Stimulated activated naive CD4-positive, alpha-beta T cell (primary cell): Measurements from ENCODE around the gene KPNA3.
A peak's percentile ranks its signal among the peaks of the same experiment; 100 is the strongest.
"Not testable (repeated sequence)": the region's sequence is repeated elsewhere in the genome, so short reads cannot be mapped to it uniquely, and the experiment has no call there.

Source experiments
- DNase-seq, 6 experiments: peaks; one replicate each; lab custom pipeline; 2025; lab: John Stamatoyannopoulos, UW

KPNA3 gene

DNA sequence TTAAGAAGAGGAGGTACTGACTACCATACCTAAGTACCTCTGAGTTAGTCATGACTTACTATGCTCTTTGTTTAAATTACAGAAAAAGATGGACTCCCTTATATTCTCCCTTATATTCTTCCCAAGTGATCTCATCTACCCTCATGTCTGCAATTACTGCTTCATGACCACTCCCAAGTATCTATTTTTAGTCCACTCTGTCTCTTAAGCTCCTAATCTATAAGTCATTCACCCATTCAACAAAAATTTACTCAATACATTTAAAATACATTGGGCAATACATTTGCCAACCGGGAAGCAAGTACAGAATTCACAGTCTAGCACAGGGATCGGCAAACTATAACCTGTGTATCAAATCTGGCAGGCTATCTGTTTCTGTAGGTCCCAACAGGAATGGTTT, 42.6 kb downstream of the KPNA3 start:
- DNase-seq, result no peak

DNA sequence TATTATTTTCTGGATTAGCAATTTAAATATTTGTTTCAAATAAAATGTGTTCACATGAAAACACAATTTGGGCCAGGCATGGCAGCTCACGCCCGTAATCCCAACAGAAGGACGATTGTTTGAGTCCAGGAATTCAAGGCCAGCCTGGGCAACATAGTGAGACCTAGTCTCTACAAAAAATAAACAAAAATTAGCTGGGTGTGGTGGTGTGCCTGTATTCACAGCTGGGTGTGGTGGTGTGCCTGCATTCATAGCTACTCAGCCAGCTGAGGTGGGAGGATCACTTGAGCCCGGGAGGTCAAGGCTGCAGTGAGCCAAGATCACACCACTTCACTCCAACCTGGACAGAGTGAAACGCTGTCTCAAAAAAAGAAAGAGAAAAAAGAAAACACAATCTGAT, 46.4 kb downstream of the KPNA3 start:
- no peak for DNase-seq

DNA sequence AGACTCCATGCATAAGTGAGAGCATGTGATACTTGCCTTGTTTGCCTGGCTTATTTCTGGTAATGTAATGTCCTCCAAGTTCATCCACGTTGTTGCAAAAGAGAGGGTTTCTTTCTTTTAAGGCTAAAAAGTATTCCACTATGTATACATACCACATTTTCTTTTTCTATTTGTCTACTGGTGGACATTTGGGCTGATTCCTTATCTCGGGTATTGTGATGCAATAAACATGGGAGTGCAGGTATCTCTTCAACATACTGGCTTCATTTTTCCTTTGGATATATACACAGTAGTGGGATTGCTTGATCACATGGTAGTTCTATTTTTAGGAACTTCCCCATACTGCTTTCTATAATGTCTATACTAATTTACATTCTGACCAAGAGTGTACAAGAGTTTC, 51.6 kb downstream of the KPNA3 start:
- DNase-seq, result no peak

DNA sequence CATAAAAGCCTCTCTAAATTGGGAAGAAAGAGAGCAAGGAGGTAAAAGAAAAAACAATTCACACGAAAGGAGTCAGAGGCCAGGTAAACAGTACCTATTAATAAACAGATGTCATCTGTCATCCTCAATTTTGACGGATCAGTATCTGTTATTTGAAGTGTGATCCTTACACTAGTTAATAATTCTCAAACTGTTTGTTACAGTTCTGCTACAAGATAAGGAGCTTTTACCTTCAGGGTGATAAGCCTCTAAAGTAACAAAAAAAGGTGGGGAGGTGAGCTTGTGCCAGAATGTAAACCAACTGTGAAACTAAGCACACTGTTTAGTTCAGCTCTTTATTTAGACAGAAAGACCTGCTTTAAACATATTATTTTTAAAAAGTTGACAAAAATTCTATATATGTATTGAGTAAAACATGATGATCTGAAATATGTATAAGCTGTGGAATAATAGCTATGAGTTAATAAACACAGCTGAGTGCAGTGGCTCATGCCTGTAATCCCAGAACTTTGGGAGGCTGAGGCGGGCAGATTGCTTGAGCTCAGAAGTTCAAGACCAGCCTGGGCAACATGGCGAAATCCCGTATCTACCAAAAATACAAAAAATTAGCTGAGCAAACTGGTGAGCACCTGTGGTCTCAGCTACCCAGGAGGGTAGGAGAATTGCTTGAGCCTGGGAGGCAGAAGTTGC, 52.8 kb downstream of the KPNA3 start:
- no peak for DNase-seq

DNA sequence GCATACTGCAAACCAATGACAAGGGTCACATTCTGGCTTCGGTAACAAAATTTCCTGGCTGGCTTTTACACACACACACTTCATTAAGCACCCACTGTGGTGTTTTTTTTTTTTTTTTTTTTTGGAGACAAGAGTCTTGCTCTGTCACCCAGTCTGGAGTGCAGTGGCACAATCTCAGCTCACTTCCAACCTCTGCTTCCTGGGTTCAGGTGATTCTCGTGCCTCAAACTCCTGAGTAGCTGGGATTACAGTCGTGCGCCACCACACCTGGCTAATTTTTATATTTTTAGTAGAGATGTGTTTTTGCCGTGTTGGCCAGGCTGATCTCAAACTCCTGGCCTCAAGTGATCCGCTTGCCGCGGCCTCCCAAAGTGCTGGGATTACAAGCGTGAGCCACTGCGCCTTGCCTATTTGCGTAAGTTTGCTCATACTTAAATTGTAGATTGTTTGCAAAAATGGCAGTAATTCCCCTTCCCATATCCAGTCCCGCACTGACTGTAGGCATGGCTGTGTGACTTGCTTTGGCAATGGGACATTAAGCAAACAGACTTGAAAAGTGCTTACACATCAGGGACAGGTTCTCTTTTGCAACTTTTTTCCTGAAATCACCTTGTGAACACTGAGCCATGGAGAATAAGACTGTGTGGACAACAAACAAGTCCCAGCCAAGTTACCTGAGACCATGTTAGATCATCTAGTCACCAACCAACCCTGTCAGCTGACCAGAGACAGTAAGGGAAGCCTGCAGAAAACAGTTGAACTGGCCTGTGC, 59.1 kb downstream of the KPNA3 start:
- no peak for DNase-seq

DNA sequence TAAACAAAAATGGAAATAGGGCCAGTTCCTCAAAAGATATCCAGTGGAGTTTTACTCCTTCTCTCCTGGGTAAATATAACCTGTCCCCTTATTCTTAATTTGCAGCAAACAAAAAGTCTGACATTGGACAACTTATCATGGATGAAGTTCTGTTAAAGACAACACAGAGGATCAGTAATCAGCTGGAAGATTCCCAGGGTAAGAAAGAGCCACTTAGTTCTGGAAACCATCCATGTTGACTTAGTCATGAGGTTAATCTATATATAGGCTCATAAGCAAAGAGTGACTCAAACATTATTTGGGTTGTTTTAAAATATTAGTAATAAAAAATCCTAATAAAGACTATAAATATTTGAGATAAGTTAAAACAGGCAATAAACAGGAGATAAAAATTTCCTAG, 60.7 kb downstream of the KPNA3 start:
- DNase-seq, result no peak

DNA sequence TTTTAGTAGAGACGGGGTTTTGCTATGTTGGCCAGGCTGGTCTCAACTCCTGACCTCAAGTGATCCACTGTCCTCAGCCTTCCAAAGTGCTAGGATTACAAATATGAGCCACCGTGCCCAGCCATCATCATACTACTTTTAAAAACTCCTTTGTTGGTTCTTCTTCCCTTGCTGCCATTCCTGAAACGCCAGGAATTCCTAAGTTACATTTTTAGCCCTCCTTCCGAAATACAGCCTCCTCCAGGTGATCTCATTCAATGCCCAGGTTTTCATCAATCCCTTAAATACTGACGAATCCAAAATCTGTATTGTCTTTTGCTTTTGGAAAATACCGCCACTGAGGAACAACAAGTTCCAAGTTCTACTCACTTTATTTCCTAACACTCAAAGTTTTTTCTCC, 75.9 kb downstream of the KPNA3 start:
- DNase-seq, result no peak

DNA sequence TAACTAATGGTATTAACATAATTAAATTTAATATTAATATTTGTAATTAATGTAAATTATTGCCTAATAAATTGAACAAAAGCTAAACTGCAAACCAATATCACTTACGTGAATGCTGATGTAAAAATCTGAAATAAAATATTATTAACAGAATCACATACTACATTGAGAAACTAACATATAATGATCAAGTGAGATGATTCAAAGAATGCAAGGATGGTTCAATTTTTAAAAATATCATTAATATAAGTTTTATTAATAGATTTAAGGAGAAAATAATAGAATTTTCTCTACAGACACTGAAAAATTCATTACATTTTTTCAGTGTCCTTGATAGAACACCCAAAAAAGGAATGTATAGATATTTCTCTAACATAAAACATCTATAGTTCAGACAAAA, 77.7 kb downstream of the KPNA3 start:
- DNase-seq, result no peak

DNA sequence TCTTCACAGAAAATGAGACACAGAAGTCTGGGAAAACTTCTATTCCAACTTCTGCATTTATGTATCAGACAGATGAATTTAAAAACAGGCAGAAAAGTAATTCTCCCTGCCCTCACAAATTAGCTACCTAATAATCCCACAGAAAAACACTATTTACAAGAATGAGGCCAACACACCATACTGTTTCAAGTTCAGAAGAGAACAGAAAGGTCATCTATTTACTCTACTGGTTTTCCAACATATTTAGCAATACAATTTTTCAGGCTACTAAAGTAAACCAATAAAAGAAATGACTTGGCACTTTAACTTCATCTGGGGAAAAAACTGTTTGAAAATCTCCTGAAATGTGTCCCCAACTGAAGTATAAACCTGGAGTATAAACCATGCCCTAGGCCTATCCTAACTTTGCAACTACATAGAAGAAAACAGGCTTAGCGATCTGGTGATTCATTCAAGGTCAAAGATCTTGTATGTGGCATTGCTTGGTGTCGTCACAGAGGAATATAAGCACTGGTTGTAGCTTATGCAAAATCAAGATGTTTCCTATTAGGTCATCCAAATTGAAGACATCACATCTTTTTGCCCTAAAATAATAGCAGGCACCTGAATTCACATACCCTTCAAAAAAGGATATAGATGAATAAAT, 81.1 kb downstream of the KPNA3 start:
- DNase-seq, result no peak

DNA sequence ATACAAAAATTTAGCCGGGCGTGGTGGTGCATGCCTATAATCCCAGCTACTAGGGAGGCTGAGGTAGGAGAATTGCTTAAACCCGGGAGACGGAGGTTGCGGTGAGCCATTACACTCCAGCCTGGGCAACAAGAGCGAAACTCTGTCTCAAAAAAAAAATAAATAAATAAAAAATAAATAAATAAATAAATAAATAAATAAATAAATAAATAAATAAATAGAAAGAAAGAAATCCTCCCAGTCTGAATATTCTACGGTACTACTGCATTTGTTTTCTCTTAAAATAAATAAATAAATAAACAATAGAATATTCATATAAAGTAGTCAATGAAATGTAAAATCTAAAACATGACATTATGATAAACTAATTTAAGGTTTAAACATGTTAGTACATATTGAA, 88.2 kb downstream of the KPNA3 start:
- DNase-seq, result not testable (repeated sequence)

DNA sequence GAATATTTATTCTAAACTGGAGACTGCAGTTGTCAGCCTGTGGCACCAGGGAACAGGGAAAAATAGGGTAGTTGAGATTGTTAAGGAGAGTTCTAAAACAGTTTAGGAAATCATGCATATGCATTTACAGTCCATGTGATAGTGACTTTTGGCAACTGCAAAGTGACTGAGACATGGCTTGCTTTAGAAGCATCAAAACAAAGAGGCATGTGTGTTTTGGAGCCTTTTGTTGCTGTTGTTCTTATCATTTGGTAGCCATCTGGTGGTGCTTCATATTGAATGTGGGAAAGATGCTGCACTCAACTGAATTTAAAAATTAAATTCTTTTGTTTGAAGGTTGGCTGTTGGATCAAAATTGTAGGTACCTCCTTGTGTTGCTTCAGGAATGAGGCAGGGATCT, 91.0 kb downstream of the KPNA3 start:
- no peak for DNase-seq

DNA sequence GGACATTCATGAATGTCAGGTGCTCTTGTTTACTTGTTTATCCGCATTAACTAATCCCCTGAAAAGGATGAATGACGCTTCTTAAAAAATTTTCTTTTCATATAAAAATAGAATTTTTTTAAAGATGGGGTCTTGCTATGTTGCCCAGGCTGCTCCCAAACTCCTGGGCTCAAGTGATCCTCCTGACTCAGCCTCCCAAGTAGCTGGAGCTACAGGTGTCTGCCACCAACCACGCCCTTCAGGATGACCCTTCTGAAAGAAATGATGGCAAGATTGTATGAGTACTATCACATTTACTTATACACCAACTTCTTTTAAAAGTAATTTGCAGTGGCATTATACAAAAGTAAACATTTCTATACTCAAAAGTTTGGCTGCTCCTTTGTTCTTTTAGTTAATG, 95.0 kb downstream of the KPNA3 start:
- no peak for DNase-seq

DNA sequence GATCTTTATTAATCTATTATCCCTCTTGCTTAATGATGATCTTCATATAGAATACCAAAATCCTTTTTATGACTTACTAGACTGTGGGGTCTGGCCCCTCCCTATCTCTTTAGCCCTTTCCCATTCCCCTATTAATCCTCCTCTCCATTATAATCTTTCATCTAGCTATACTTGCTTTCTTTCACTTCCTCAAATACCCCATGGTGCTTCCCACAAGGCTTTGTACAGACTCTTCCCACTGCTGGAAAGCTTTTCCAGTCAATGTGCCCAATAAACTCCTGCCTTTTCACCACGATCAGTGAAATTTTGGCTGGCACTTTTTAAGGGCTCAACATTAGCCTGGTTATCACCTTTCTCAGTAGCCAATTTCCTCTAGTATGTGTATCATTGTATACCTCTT, 98.0 kb downstream of the KPNA3 start:
- DNase-seq, result no peak

DNA sequence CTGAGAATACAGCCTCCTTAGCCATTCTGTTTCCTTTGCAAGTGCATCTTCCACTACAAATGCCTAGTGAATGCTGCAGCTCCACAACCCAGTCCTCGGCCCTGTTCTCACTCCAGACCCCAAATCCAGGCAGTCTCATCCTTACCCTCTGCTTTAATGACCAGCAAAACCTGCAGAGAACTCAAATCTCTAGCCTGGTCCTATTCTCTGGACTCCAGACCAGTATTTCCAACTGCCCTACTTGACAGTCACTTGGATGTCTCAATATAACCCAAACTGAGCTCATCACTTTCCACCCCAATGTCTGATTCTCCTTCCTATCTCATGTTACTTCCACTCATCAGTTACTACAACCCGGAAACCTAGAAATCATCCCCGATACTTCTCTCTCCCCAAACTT, 98.6 kb downstream of the KPNA3 start:
- no peak for DNase-seq

DNA sequence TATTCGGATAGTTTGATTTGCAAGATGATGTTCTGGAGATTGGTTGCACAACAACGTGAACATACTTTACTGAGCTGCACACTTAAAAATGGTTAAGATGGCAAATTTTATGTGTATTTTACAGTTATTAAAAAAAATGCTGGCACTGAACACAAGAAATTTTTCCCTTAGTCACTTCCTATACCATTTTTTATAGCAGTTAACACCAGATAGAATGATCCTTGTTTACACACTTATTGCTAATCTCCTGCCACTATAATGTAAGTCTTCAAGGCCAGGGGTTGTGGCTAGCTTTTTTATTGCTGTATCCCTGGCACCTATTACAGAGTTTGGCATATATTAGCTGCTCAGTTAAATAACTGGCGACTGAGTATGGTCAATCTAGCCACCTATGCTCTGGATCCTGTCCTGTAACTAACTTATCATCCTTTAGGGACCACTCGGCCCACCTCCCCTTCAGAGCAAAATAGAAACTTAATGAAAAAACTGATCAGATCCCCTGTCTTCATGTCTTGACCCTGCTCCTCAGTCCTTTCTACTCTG, 99.2 kb downstream of the KPNA3 start:
- no peak for DNase-seq

DNA sequence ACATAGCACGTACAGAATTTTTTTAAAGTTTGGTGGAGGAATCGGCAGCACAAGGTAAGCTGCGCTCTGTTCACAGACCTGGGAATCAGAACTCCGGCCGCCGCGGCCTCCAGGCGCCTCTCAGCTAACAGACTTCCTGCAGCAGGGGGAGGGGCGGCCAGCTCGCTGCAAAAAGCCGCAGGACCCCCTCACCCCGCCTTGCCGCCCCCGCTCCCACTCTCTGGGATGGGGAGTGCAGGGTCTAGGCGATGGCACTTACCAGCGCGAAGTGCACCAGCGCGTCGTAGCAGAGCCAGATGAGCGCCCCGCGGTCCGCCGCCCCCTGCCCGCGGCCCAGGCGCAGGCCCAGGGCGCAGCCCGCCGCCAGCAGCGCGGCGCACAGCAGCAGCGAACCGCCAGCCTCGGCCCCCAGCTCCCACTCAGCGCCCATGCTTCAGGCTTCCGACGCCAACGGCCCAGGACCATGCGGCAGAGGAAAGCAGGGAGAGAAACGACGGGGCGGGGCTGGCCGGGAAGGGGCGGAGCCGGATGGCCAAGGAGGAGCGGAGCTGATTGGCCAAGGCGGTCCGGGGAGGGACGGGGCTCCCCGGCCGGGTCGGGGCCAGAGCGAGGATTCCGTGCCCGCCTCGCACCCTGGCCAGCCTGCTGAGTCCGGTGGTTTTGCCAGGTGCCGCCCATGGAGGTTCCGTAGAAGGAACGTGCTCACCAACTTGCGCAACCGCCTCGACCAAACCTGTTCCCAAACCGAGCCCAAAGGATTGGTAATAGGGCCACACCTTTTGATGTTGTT, 101.3 kb downstream of the KPNA3 start, which contains the start of gene EBPL:
Gene EBPL, minus strand, starts transcription at position 492 of the 790 bp plus-strand sequence. Its CDS starts 62 bp downstream, at position 430.
- DNase-seq, result peak; percentile 62 to 85 (median 74)

DNA sequence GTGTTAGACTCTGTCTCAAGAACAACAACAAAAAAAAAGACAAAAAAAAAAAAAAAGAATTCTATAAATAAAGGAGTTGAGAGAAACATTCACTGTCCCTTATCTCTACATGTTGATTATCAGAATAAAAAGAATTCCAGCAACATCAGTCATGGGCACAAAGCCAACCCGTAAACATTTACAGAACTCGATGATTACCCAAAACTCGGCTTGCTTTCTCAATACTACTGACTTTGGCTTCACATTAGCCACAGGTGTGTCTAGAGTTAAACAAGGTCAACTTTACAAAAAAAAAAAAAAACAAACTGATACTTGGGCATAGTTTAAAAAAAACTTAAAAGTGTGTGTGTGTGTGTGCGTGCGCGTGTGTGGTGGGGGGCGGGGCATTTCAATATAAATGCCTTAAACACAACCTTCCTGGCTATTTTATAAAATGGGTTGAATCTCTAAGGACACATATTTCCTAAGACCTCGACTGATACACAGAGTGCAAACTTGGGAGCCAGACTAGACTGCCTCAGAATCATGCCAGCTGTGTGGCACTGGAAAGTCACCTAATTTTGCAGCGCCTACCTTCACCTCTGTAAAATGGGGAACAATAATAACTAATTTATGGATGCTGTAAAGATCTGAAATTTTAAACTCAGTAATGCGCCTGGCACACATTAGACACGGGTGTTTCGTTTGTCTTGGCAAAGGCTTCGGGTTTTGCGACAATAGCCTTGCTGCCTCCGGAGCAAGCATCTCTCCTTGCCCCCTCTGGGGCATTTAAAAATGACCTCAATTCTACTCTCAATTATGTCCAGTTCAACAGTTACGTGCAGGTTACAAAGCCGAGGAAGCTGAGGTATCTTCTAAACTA, 102.1 kb downstream of the KPNA3 start:
- DNase-seq, result no peak

DNA sequence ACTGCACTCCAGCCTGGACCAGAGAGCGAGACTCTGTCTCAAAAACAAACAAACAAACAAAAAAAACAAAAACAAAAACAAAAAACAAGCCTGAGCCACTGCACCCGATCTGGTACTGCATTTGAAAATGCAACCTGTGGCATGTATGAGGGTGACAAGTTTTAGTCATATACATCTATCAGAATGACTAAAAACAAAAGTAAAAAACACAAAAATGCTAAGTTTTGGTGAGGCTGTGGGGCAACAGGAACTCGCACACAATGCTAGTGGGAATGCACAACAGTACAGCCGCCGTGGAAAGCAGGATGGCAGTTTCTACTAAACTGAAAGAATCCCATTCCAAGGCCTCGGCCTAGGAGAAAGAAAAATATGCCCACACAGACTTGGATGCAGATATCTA, 109.0 kb downstream of the KPNA3 start:
- DNase-seq, result no peak

DNA sequence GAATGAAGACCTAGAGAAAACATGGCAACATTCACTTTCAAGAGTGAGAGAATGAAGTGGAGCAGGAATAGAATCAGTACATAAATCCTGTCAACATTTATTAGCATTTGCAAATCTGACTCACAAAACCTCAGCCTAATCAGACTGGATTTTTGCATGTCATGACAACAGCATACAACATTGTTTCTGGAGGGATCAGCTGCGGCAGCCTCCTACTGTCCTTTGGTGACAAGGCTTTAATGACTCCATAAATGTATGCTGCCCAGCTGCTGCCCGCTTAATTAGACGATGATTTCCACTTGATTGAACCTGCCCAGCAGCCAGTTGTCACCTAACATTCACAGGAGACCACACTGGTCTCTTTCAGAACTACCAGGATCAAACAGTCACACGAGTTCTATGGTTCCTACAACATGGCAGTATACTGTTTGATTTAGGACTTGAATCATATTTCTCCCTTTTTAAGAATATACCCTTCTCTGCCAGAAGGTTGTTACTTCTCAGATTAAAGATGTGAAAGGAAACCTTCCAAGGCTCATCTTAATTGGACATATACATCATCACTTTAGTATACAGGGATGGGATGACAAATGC, 110.5 kb downstream of the KPNA3 start:
- DNase-seq, result no peak

DNA sequence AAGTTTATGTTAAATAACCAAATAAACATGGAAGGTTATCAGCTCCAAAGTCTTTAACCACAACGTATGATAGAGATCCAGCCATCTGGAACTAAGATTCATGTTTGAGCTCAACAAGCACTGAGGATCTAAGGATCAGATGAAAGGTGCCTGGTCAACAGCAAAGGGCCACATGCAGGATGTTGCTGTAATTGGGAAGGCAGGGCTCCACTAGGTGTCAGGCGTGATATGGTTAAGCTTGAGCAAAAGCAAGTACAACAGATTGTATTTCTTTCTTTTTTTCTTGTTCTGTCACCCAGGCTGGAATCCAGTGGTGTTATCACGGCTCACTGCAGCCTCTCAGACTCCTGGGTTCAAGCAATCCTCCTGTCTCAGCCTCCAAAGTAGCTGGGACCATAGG, 113.2 kb downstream of the KPNA3 start:
- peak in 2 of 6 experiments; percentile 4 to 16 for DNase-seq
